ENCODE measurements around the gene SOSTDC1.
"Not testable (repeated sequence)": the region's sequence is repeated elsewhere in the genome, so short reads cannot be mapped to it uniquely, and the experiment has no call there.

The SOSTDC1 gene

GRCh38 chr7:16456303-16456702, 9.2 kb downstream of the SOSTDC1 start:
- TF ChIP-seq ZNF146 (tag by site-specific recombination; IDR thresholded peaks at IDR 0.05) = peak; percentile 40; the same call in 1 of the 2 replicates
- H3K4me1 ChIP-seq (ENCODE audit: control insufficient read depth, insufficient read depth, low read length); POLR2A ChIA-PET; H3K27ac ChIP-seq (ENCODE audit: extremely low read depth, low read depth, low read length); H3K4me3 ChIP-seq (ENCODE audit: low read depth, low read length); H3K36me3 ChIP-seq (ENCODE audit: control insufficient read depth in 2 of 2, insufficient read depth in 1 of 2, low read length in 2 of 2); H3K9me3 ChIP-seq (ENCODE audit: control insufficient read depth, insufficient read depth, low read depth, low read length): not testable (repeated sequence)
- CTCF ChIA-PET = interaction anchor here (1.1 kb wide), 1 partner anchor 108 kb away, joined by 5 read pairs; no protein-coding TSS in a partner anchor

DNA sequence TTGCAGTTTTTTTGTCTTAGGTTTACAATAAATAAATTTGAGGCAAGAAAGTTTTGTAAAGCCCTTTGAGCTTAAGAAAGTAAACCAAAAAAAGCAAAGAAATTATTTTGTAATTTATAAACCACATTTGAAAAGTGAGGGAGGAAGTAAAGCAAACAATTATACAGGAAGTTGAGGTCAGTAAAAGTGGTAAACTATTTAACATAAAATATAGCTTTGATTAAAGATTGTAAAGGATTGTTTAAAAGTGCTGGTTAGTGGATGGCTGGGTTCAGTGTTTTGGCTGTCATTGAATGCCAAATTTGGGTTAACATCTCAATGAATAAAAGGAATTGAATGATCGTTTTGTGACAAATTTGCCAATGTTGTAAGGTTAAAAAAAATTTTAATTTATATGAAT, 9.9 kb downstream of the SOSTDC1 start:
- Histone ChIP-seq H3K27ac (ENCODE audit: extremely low read depth, low read depth, low read length) (no peak overlapping the region), H3K4me3 (ENCODE audit: low read depth, low read length) (no peak overlapping the region), H3K36me3 (ENCODE audit: control insufficient read depth in 2 of 2, insufficient read depth in 1 of 2, low read length in 2 of 2) (no peaks in the 10 kb centered on the region), H3K9me3 (ENCODE audit: control insufficient read depth, insufficient read depth, low read depth, low read length) (no peaks in the 10 kb centered on the region), H3K4me1 (ENCODE audit: control insufficient read depth, insufficient read depth, low read length) (no peaks in the 10 kb centered on the region)
- CTCF ChIA-PET = interaction anchor here (0.6 to 1.1 kb wide), 5 partner anchors 61 to 1418 kb away, joined by 3 to 5 read pairs (median 4); no protein-coding TSS in a partner anchor
- POLR2A ChIA-PET = no interaction called here
- TF ChIP-seq ZNF837 (tag by site-specific recombination; IDR thresholded peaks at IDR 0.05) (no peak), ELK4 (IDR thresholded peaks at IDR 0.05; ENCODE audit: borderline replicate concordance, low read depth, low read length) (no peak)

DNA sequence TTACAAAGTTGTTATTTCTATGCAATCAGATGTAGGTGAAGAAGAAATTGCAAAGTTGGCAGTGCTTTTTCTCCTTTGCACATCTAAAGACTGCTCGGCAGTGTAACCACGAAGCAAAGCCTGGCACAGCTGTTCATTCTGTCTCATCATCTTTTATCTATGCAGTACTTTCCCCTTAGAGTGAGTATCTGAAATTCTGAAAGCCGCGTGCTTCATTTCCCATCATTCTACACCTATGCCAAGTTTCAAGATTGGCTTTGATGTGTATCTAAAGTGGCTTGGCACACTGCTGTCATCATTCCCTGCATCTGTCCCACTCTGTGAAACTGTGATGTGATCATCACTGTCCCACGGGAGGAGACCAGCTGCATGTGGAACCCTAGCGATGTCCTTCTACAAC, 15.2 kb downstream of the SOSTDC1 start:
- POLR2A ChIA-PET = no interaction called here

GRCh38 chr7:16447876-16448275, 17.7 kb downstream of the SOSTDC1 start:
- H3K4me1 ChIP-seq (ENCODE audit: control insufficient read depth, insufficient read depth, low read length) = no peaks in the 10 kb centered on the region
- no peak overlapping the region for H3K27ac ChIP-seq (ENCODE audit: extremely low read depth, low read depth, low read length)
- ChIA-PET POLR2A (no interaction called here), CTCF (no interaction called here)
- H3K4me3 ChIP-seq (ENCODE audit: low read depth, low read length) = no peak overlapping the region
- no peaks in the 10 kb centered on the region for H3K36me3 ChIP-seq (ENCODE audit: control insufficient read depth in 2 of 2, insufficient read depth in 1 of 2, low read length in 2 of 2)
- no peaks in the 10 kb centered on the region for H3K9me3 ChIP-seq (ENCODE audit: control insufficient read depth, insufficient read depth, low read depth, low read length)
- no peak for TF ChIP-seq ZNF513 (tag by site-specific recombination; IDR thresholded peaks at IDR 0.05)
- no peak for TF ChIP-seq ZNF560 (tag by site-specific recombination; IDR thresholded peaks at IDR 0.05; ENCODE audit: borderline replicate concordance)
- TF ChIP-seq ZNF140 (tag by site-specific recombination; IDR thresholded peaks at IDR 0.05) = no peak
- TF ChIP-seq TCF7L2 (IDR thresholded peaks at IDR 0.05; ENCODE audit: borderline replicate concordance, low read depth, low read length) = no peak
- TF ChIP-seq ZNF549 (tag by site-specific recombination; IDR thresholded peaks at IDR 0.05) = no peak
- no peak for TF ChIP-seq YY1 (tag by site-specific recombination; IDR thresholded peaks at IDR 0.05)
- TF ChIP-seq RBAK (tag by site-specific recombination; IDR thresholded peaks at IDR 0.05) = no peak

More for the DNA sequence above, 15.2 kb downstream of the SOSTDC1 start:
- Histone ChIP-seq H3K4me3 (ENCODE audit: low read depth, low read length) (no peak overlapping the region), H3K27ac (ENCODE audit: extremely low read depth, low read depth, low read length) (no peak overlapping the region), H3K9me3 (ENCODE audit: control insufficient read depth, insufficient read depth, low read depth, low read length) (no peaks in the 10 kb centered on the region), H3K36me3 (ENCODE audit: control insufficient read depth in 2 of 2, insufficient read depth in 1 of 2, low read length in 2 of 2) (no peaks in the 10 kb centered on the region), H3K4me1 (ENCODE audit: control insufficient read depth, insufficient read depth, low read length) (no peaks in the 10 kb centered on the region)
- no peak for TF ChIP-seq ZNF514 (tag by site-specific recombination; IDR thresholded peaks at IDR 0.05)
- TF ChIP-seq ZNF645 (tag by site-specific recombination; IDR thresholded peaks at IDR 0.05) = no peak
- no peak for TF ChIP-seq KLF10 (tag by site-specific recombination; IDR thresholded peaks at IDR 0.05)
- TF ChIP-seq ZNF416 (tag by site-specific recombination; IDR thresholded peaks at IDR 0.05) = no peak
- no peak for TF ChIP-seq ZNF2 (tag by site-specific recombination; IDR thresholded peaks at IDR 0.05)
- no peak for TF ChIP-seq ZFP3 (tag by site-specific recombination; IDR thresholded peaks at IDR 0.05; ENCODE audit: low read depth)
- no peak for TF ChIP-seq ZSCAN30 (tag by site-specific recombination; IDR thresholded peaks at IDR 0.05)
- TF ChIP-seq ZNF354C (tag by site-specific recombination; IDR thresholded peaks at IDR 0.05; ENCODE audit: borderline replicate concordance, low read depth) = no peak
- no peak for TF ChIP-seq ZNF114 (tag by site-specific recombination; IDR thresholded peaks at IDR 0.05)
- TF ChIP-seq, protein P1, sequence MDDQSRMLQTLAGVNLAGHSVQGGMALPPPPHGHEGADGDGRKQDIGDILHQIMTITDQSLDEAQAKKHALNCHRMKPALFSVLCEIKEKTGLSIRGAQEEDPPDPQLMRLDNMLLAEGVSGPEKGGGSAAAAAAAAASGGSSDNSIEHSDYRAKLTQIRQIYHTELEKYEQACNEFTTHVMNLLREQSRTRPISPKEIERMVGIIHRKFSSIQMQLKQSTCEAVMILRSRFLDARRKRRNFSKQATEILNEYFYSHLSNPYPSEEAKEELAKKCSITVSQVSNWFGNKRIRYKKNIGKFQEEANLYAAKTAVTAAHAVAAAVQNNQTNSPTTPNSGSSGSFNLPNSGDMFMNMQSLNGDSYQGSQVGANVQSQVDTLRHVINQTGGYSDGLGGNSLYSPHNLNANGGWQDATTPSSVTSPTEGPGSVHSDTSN (CRISPR knock-in tag; IDR thresholded peaks at IDR 0.05) = no peak
- no peak for TF ChIP-seq ZNF629 (tag by site-specific recombination; IDR thresholded peaks at IDR 0.05)
- no peak for TF ChIP-seq ZSCAN23 (tag by site-specific recombination; IDR thresholded peaks at IDR 0.05)
- TF ChIP-seq ZNF449 (tag by site-specific recombination; IDR thresholded peaks at IDR 0.05) = no peak
- CTCF ChIA-PET = interaction anchor here (0.7 kb wide), 1 partner anchor 20 kb away, joined by 3 read pairs; no protein-coding TSS in a partner anchor
